ENCODE measurements around the gene MIB2.
A peak's percentile ranks its signal among the peaks of the same experiment; 100 is the strongest.
"Not testable (repeated sequence)": the region's sequence is repeated elsewhere in the genome, so short reads cannot be mapped to it uniquely, and the experiment has no call there.

Gene MIB2

GRCh38 chr1:1615256-1616044, at the start of gene MIB2:
Gene MIB2 (plus strand): TSS chr1:1615500. CDS start chr1:1623453, 7,953 bp downstream.
- DNase-seq, result peak; percentile 100

- DNase-seq, result no peak
Measured at GRCh38 chr1:1567152-1567875, 48.0 kb upstream of the MIB2 start.

- DNase-seq, result no peak
Measured at GRCh38 chr1:1567891-1568291, 47.4 kb upstream of the MIB2 start.

GRCh38 chr1:1569341-1569740, 46.0 kb upstream of the MIB2 start:
- no peak for DNase-seq

GRCh38 chr1:1573843-1574720, 41.2 kb upstream of the MIB2 start:
- DNase-seq, result peak; percentile 72

- peak; percentile 76 for DNase-seq
Measured at GRCh38 chr1:1574721-1575537, 40.4 kb upstream of the MIB2 start, which contains the start of gene SSU72. Gene SSU72 (minus strand): TSS chr1:1574863. CDS start chr1:1574557, 306 bp downstream.

- no peak for DNase-seq
Measured at GRCh38 chr1:1577367-1578011, 37.8 kb upstream of the MIB2 start.

GRCh38 chr1:1578371-1578940, 36.8 kb upstream of the MIB2 start:
- no peak for DNase-seq

GRCh38 chr1:1582585-1583346, 32.5 kb upstream of the MIB2 start:
- no peak for DNase-seq

- DNase-seq, result no peak
Measured at GRCh38 chr1:1583347-1584010, 31.8 kb upstream of the MIB2 start.

- DNase-seq, result no peak
Measured at GRCh38 chr1:1591452-1591851, 23.8 kb upstream of the MIB2 start.

- DNase-seq, result no peak
Measured at GRCh38 chr1:1593834-1594601, 21.3 kb upstream of the MIB2 start.

GRCh38 chr1:1594602-1595260, 20.6 kb upstream of the MIB2 start:
- no peak for DNase-seq

GRCh38 chr1:1595341-1595740, 20.0 kb upstream of the MIB2 start:
- DNase-seq, result not testable (repeated sequence)

- DNase-seq, result no peak
Measured at GRCh38 chr1:1596493-1597274, 18.6 kb upstream of the MIB2 start.

GRCh38 chr1:1597275-1597930, 17.9 kb upstream of the MIB2 start:
- DNase-seq, result peak; percentile 97

- peak; percentile 33 for DNase-seq
Measured at GRCh38 chr1:1598051-1598719, 17.1 kb upstream of the MIB2 start.
